Esophagus muscularis mucosa (tissue), 4 donors: ENCODE results near the gene CUEDC2.

ENCODE experiments used
- EP300 ChIP-seq: sonication (generic); formaldehyde crosslinking; IDR thresholded peaks from one replicate; pipeline ENCODE4 v1.6.1; 2017; ENCODE audit warnings: antibody characterized with exemption
- POLR2A ChIP-seq: fragments of 450-650 bp; IDR thresholded peaks from one replicate; pipeline ENCODE4 v1.6.1; 2017; ENCODE audit warnings: antibody characterized with exemption, moderate library complexity, mild to moderate bottlenecking, low read depth
- POLR2AphosphoS5 ChIP-seq, 2 donors: sonication (generic); formaldehyde crosslinking; IDR thresholded peaks; one replicate each; pipeline ENCODE4 v1.6.1; 2017; ENCODE audit warnings: antibody characterized with exemption in 2 of 2
- TF ChIP-seq, protein P1 (sequence below), 3 experiments: fragments of 200-600 bp in 2 of 3; fragments of 450-650 bp in 1 of 3; sonication (generic) in 2 of 3; IDR thresholded peaks; one replicate each; pipeline ENCODE4 v1.5.1; 2017 to 2019; ENCODE audit warnings: antibody characterized with exemption in 3 of 3, mild to moderate bottlenecking in 2 of 3, moderate library complexity in 1 of 3

DNA sequence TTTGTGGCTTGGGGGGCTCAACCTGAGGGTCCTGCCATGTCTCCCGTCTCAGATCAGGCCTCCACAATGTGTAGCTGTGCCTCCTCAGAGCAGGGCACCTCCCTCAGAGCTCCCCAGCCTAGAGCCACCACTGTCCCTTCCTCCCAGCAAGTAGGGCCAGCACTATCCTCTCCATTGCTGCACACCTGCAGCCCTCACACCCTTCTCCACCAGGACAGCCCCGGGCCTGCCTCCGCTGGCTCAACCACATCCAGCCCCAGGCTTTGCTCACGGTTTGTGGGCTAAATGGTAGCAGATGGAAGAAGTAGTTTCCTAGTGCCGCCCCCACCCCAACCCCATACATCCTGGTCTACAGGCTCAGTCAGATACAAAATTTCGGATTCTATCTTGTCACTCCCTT lies 26.7 kb downstream of the CUEDC2 start:
- TF ChIP-seq, protein P1, sequence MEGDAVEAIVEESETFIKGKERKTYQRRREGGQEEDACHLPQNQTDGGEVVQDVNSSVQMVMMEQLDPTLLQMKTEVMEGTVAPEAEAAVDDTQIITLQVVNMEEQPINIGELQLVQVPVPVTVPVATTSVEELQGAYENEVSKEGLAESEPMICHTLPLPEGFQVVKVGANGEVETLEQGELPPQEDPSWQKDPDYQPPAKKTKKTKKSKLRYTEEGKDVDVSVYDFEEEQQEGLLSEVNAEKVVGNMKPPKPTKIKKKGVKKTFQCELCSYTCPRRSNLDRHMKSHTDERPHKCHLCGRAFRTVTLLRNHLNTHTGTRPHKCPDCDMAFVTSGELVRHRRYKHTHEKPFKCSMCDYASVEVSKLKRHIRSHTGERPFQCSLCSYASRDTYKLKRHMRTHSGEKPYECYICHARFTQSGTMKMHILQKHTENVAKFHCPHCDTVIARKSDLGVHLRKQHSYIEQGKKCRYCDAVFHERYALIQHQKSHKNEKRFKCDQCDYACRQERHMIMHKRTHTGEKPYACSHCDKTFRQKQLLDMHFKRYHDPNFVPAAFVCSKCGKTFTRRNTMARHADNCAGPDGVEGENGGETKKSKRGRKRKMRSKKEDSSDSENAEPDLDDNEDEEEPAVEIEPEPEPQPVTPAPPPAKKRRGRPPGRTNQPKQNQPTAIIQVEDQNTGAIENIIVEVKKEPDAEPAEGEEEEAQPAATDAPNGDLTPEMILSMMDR (IDR thresholded peaks at IDR 0.05): no peak
- no peak for TF ChIP-seq POLR2A
- no peak for TF ChIP-seq POLR2AphosphoS5 (IDR thresholded peaks at IDR 0.05)
- TF ChIP-seq EP300: no peak
